ENCODE results near the gene MTSS2.

- TF ChIP-seq MXI1 (conservative IDR thresholded peaks at IDR 0.05; ENCODE audit: poor library complexity, severe bottlenecking) (no peak), CTCF (IDR thresholded peaks at IDR 0.05; ENCODE audit: poor library complexity, severe bottlenecking) (no peak), EZH2 (IDR thresholded peaks at IDR 0.05; ENCODE audit: borderline replicate concordance, insufficient read depth, low read length, poor library complexity, severe bottlenecking) (no peak), POLR2AphosphoS5 (IDR thresholded peaks at IDR 0.05) (no peak), SMC3 (conservative IDR thresholded peaks at IDR 0.05; ENCODE audit: poor library complexity) (no peak), REST (IDR thresholded peaks at IDR 0.05; ENCODE audit: borderline replicate concordance) (no peak), RAD21 (conservative IDR thresholded peaks at IDR 0.05) (no peak), EP300 (conservative IDR thresholded peaks at IDR 0.05; ENCODE audit: poor library complexity, severe bottlenecking) (no peak), TAF1 (IDR thresholded peaks at IDR 0.05; ENCODE audit: low read depth) (no peak)
Measured at GRCh38 chr16:70713824-70714223, 28.0 kb upstream of the MTSS2 start.
